ENCODE measurements around the gene FAM3C.

The FAM3C gene

GRCh38 chr7:121304102-121304658 lies 91.9 kb downstream of the FAM3C start:
- H3K4me1 ChIP-seq (ENCODE audit: control insufficient read depth, insufficient read depth, low read length), result peaks cover 32% of the 10 kb centered on the region
- H3K4me2 ChIP-seq (ENCODE audit: low read length), result no peak overlapping the region
- H3K9ac ChIP-seq (ENCODE audit: low read depth, low read length), result no peak overlapping the region
- H3K4me3 ChIP-seq (ENCODE audit: low read length), result no peak overlapping the region
- no peaks in the 10 kb centered on the region for H3K36me3 ChIP-seq (ENCODE audit: insufficient read depth, low read length)
- H3K27me3 ChIP-seq (ENCODE audit: control insufficient read depth, insufficient read depth, low read length), result no peaks in the 10 kb centered on the region
- H3K9me3 ChIP-seq (replicated peaks; ENCODE audit: low read length), result no peaks in the 10 kb centered on the region

GRCh38 chr7:121303422-121304101 lies 92.5 kb downstream of the FAM3C start:
- Histone ChIP-seq H3K4me1 (ENCODE audit: control insufficient read depth, insufficient read depth, low read length) (peaks cover 38% of the 10 kb centered on the region), H3K9me3 (replicated peaks; ENCODE audit: low read length) (no peaks in the 10 kb centered on the region), H3K9ac (ENCODE audit: low read depth, low read length) (no peak overlapping the region), H3K27me3 (ENCODE audit: control insufficient read depth, insufficient read depth, low read length) (no peaks in the 10 kb centered on the region), H3K36me3 (ENCODE audit: insufficient read depth, low read length) (no peaks in the 10 kb centered on the region), H3K4me2 (ENCODE audit: low read length) (no peak overlapping the region), H3K4me3 (ENCODE audit: low read length) (no peak overlapping the region)

- H3K9me3 ChIP-seq (replicated peaks; ENCODE audit: low read length), result no peaks in the 10 kb centered on the region
- peaks cover 49% of the 10 kb centered on the region for H3K4me1 ChIP-seq (ENCODE audit: control insufficient read depth, insufficient read depth, low read length)
- no peaks in the 10 kb centered on the region for H3K36me3 ChIP-seq (ENCODE audit: insufficient read depth, low read length)
- H3K9ac ChIP-seq (ENCODE audit: low read depth, low read length), result peak overlapping the region; percentile 45
- H3K27me3 ChIP-seq (ENCODE audit: control insufficient read depth, insufficient read depth, low read length), result no peaks in the 10 kb centered on the region
- H3K4me3 ChIP-seq (ENCODE audit: low read length), result no peak overlapping the region
- H3K4me2 ChIP-seq (ENCODE audit: low read length), result no peak overlapping the region
Measured at GRCh38 chr7:121302214-121302745, 93.8 kb downstream of the FAM3C start.

GRCh38 chr7:121301446-121302213 lies 94.5 kb downstream of the FAM3C start:
- peak overlapping the region; percentile 45 for H3K9ac ChIP-seq (ENCODE audit: low read depth, low read length)
- no peak overlapping the region for H3K4me2 ChIP-seq (ENCODE audit: low read length)
- no peak overlapping the region for H3K4me3 ChIP-seq (ENCODE audit: low read length)
- no peaks in the 10 kb centered on the region for H3K27me3 ChIP-seq (ENCODE audit: control insufficient read depth, insufficient read depth, low read length)
- H3K4me1 ChIP-seq (ENCODE audit: control insufficient read depth, insufficient read depth, low read length), result peaks cover 49% of the 10 kb centered on the region
- H3K9me3 ChIP-seq (replicated peaks; ENCODE audit: low read length), result no peaks in the 10 kb centered on the region
- no peaks in the 10 kb centered on the region for H3K36me3 ChIP-seq (ENCODE audit: insufficient read depth, low read length)

- Histone ChIP-seq H3K4me1 (ENCODE audit: control insufficient read depth, insufficient read depth, low read length) (peaks cover 44% of the 10 kb centered on the region), H3K9ac (ENCODE audit: low read depth, low read length) (no peak overlapping the region), H3K36me3 (ENCODE audit: insufficient read depth, low read length) (no peaks in the 10 kb centered on the region), H3K4me3 (ENCODE audit: low read length) (no peak overlapping the region), H3K27me3 (ENCODE audit: control insufficient read depth, insufficient read depth, low read length) (no peaks in the 10 kb centered on the region), H3K4me2 (ENCODE audit: low read length) (no peak overlapping the region), H3K9me3 (replicated peaks; ENCODE audit: low read length) (no peaks in the 10 kb centered on the region)
Measured at GRCh38 chr7:121300685-121301420, 95.3 kb downstream of the FAM3C start.

Data from skeletal muscle satellite cell (primary cell).